ENCODE data around the gene EXOC3L1.
A peak's percentile ranks its signal among the peaks of the same experiment; 100 is the strongest.

EXOC3L1 gene

DNA sequence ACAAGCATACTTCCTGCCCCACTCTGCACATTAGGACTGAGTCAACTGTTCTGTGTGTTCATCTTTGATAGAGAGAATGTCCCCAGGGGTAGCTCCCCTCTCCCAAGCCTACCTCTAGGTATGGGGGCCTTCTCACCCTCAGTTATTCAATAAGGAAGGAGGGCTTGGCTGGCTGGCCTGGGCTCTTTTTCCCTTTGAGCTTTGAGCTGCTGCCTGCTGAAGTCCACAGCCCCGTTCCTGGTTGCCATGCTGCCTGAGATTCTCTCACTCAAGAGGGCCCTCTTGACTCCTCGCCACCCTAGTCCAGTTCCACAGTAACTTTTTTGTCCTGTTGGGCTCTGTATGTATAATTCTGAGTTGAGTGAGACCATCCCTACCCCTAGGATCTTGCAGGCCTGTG is 44.2 kb downstream of the EXOC3L1 start:
- ChIA-PET POLR2A (no interaction called here), CTCF (interaction anchor here (3.1 kb wide), 1 partner anchor 10 kb away, joined by 10 read pairs; no protein-coding TSS in a partner anchor)
- H3K36me3 ChIP-seq (ENCODE audit: control insufficient read depth in 2 of 2, insufficient read depth in 1 of 2, low read length in 2 of 2): peaks cover 8 to 88% of the 10 kb centered on the region in 2 experiments; a peak in 2 of 3 replicates
- TF ChIP-seq PRDM1 (tag by site-specific recombination; IDR thresholded peaks at IDR 0.05) (no peak), ZSCAN30 (tag by site-specific recombination; IDR thresholded peaks at IDR 0.05) (no peak), ZNF202 (tag by site-specific recombination; IDR thresholded peaks at IDR 0.05; ENCODE audit: borderline replicate concordance) (no peak), ZBTB21 (tag by site-specific recombination; IDR thresholded peaks at IDR 0.05) (no peak), HOXC10 (CRISPR knock-in tag; IDR thresholded peaks at IDR 0.05) (no peak), SETDB1 (IDR thresholded peaks at IDR 0.05; ENCODE audit: insufficient read length, low read length) (no peak), ZNF837 (tag by site-specific recombination; IDR thresholded peaks at IDR 0.05) (no peak), ZNF623 (tag by site-specific recombination; IDR thresholded peaks at IDR 0.05) (no peak), ZNF114 (tag by site-specific recombination; IDR thresholded peaks at IDR 0.05) (no peak), SCRT2 (tag by site-specific recombination; IDR thresholded peaks at IDR 0.05) (no peak), ZNF521 (tag by site-specific recombination; IDR thresholded peaks at IDR 0.05) (no peak), ZNF341 (tag by site-specific recombination; IDR thresholded peaks at IDR 0.05; ENCODE audit: low read depth) (no peak), TCF7L2 (IDR thresholded peaks at IDR 0.05; ENCODE audit: borderline replicate concordance, low read depth, low read length) (no peak), ZNF670 (tag by site-specific recombination; IDR thresholded peaks at IDR 0.05; ENCODE audit: low read depth) (no peak)
- TF ChIP-seq, protein P1, sequence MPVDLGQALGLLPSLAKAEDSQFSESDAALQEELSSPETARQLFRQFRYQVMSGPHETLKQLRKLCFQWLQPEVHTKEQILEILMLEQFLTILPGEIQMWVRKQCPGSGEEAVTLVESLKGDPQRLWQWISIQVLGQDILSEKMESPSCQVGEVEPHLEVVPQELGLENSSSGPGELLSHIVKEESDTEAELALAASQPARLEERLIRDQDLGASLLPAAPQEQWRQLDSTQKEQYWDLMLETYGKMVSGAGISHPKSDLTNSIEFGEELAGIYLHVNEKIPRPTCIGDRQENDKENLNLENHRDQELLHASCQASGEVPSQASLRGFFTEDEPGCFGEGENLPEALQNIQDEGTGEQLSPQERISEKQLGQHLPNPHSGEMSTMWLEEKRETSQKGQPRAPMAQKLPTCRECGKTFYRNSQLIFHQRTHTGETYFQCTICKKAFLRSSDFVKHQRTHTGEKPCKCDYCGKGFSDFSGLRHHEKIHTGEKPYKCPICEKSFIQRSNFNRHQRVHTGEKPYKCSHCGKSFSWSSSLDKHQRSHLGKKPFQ (tag by site-specific recombination; IDR thresholded peaks at IDR 0.05): no peak
- H3K9me3 ChIP-seq (ENCODE audit: control insufficient read depth, insufficient read depth, low read depth, low read length): no peaks in the 10 kb centered on the region
- no peak overlapping the region for H3K27ac ChIP-seq (ENCODE audit: extremely low read depth, low read depth, low read length)
- H3K4me3 ChIP-seq (ENCODE audit: low read depth, low read length): no peak overlapping the region
- no peaks in the 10 kb centered on the region for H3K4me1 ChIP-seq (ENCODE audit: control insufficient read depth, insufficient read depth, low read length)

DNA sequence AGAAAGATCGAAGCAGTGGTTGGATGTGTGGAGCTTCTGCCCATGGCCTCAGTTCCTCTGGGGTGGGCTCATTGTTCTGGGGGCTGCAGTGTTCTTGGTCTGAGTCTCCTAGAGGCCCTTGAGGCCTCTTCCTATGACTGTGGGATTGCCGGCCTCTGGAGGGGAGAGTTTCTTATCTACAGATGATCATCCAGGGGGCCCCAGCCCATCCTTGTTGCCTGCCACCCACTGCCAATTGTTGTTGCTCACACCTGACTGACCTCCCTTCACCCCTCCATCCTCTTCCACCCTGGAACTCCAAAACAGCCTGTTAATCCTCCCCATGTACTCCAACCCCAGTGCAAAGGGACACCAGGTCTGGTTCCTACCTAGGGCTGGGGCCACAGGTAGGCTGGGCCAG is 45.0 kb downstream of the EXOC3L1 start:
- ChIA-PET POLR2A (no interaction called here), CTCF (interaction anchor here (0.6 to 3.1 kb wide), 2 partner anchors 10 to 311 kb away, joined by 4 to 10 read pairs; no protein-coding TSS in a partner anchor)
- H3K9me3 ChIP-seq (ENCODE audit: control insufficient read depth, insufficient read depth, low read depth, low read length): no peaks in the 10 kb centered on the region
- no peaks in the 10 kb centered on the region for H3K4me1 ChIP-seq (ENCODE audit: control insufficient read depth, insufficient read depth, low read length)
- peaks cover 8 to 96% of the 10 kb centered on the region in 2 experiments; a peak in 2 of 3 replicates for H3K36me3 ChIP-seq (ENCODE audit: control insufficient read depth in 2 of 2, insufficient read depth in 1 of 2, low read length in 2 of 2)
- H3K4me3 ChIP-seq (ENCODE audit: low read depth, low read length): no peak overlapping the region
- TF ChIP-seq ZNF121 (tag by site-specific recombination; IDR thresholded peaks at IDR 0.05) (no peak), ZNF529 (tag by site-specific recombination; IDR thresholded peaks at IDR 0.05; ENCODE audit: insufficient replicate concordance) (no peak)
- H3K27ac ChIP-seq (ENCODE audit: extremely low read depth, low read depth, low read length): no peak overlapping the region

DNA sequence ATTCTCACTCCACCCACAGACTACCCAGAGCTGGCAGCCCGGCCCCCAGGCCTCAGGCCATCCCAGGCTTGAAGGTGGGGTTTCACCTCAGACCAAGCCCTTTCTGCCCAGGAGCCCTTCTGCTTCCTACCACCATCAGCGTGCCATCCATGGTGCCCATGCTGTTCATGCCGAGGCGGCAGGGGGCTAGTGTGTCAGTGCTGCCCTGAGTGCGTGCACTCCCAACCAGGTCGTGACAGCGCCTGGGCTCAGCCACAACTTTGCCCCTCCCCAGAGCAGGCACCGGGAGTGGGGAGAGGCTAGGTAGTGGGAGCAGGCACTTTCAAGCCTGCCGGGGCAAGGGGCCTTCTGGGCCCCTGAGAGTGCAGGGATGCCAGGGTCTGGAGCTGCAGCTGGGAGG is 47.6 kb downstream of the EXOC3L1 start:
- Histone ChIP-seq H3K4me3 (ENCODE audit: low read depth, low read length) (no peak overlapping the region), H3K27ac (ENCODE audit: extremely low read depth, low read depth, low read length) (no peak overlapping the region), H3K4me1 (ENCODE audit: control insufficient read depth, insufficient read depth, low read length) (no peaks in the 10 kb centered on the region; the same call in 1 of the 2 replicates), H3K36me3 (ENCODE audit: control insufficient read depth in 2 of 2, insufficient read depth in 1 of 2, low read length in 2 of 2) (peaks cover 13 to 97% of the 10 kb centered on the region in 2 experiments; a peak in 2 of 3 replicates), H3K9me3 (ENCODE audit: control insufficient read depth, insufficient read depth, low read depth, low read length) (no peaks in the 10 kb centered on the region)
- TF ChIP-seq, protein P2, sequence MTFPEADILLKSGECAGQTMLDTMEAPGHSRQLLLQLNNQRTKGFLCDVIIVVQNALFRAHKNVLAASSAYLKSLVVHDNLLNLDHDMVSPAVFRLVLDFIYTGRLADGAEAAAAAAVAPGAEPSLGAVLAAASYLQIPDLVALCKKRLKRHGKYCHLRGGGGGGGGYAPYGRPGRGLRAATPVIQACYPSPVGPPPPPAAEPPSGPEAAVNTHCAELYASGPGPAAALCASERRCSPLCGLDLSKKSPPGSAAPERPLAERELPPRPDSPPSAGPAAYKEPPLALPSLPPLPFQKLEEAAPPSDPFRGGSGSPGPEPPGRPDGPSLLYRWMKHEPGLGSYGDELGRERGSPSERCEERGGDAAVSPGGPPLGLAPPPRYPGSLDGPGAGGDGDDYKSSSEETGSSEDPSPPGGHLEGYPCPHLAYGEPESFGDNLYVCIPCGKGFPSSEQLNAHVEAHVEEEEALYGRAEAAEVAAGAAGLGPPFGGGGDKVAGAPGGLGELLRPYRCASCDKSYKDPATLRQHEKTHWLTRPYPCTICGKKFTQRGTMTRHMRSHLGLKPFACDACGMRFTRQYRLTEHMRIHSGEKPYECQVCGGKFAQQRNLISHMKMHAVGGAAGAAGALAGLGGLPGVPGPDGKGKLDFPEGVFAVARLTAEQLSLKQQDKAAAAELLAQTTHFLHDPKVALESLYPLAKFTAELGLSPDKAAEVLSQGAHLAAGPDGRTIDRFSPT (tag by site-specific recombination; IDR thresholded peaks at IDR 0.05): no peak
- TF ChIP-seq ZNF335 (tag by site-specific recombination; conservative IDR thresholded peaks at IDR 0.05) (no peak), ZFP3 (tag by site-specific recombination; IDR thresholded peaks at IDR 0.05; ENCODE audit: low read depth) (no peak), ZNF2 (tag by site-specific recombination; IDR thresholded peaks at IDR 0.05) (no peak), BCL11A (tag by site-specific recombination; IDR thresholded peaks at IDR 0.05; ENCODE audit: low read depth) (no peak), ZNF658 (tag by site-specific recombination; IDR thresholded peaks at IDR 0.05) (no peak), ZBTB20 (tag by site-specific recombination; IDR thresholded peaks at IDR 0.05) (no peak), ZNF433 (tag by site-specific recombination; IDR thresholded peaks at IDR 0.05; ENCODE audit: low read depth) (no peak)
- TF ChIP-seq, protein P3, sequence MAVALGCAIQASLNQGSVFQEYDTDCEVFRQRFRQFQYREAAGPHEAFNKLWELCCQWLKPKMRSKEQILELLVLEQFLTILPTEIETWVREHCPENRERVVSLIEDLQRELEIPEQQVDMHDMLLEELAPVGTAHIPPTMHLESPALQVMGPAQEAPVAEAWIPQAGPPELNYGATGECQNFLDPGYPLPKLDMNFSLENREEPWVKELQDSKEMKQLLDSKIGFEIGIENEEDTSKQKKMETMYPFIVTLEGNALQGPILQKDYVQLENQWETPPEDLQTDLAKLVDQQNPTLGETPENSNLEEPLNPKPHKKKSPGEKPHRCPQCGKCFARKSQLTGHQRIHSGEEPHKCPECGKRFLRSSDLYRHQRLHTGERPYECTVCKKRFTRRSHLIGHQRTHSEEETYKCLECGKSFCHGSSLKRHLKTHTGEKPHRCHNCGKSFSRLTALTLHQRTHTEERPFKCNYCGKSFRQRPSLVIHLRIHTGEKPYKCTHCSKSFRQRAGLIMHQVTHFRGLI (tag by site-specific recombination; IDR thresholded peaks at IDR 0.05): peak; percentile 96
- ChIA-PET CTCF (interaction anchor here (0.6 to 2.9 kb wide), 2 partner anchors 13 to 163 kb away, joined by 3 to 20 read pairs; no protein-coding TSS in a partner anchor), POLR2A (no interaction called here)

All from HEK293 (cell line).